GM21529 (cell line): ENCODE results near the gene CDT1.
A peak's percentile ranks its signal among the peaks of the same experiment; 100 is the strongest.

Experiments used
- ATAC-seq: cut with Tn5 transposase; IDR thresholded peaks from one replicate; pipeline ENCODE4 v1.9.1; 2021; ENCODE audit not compliant: unreplicated experiment

Gene CDT1

DNA sequence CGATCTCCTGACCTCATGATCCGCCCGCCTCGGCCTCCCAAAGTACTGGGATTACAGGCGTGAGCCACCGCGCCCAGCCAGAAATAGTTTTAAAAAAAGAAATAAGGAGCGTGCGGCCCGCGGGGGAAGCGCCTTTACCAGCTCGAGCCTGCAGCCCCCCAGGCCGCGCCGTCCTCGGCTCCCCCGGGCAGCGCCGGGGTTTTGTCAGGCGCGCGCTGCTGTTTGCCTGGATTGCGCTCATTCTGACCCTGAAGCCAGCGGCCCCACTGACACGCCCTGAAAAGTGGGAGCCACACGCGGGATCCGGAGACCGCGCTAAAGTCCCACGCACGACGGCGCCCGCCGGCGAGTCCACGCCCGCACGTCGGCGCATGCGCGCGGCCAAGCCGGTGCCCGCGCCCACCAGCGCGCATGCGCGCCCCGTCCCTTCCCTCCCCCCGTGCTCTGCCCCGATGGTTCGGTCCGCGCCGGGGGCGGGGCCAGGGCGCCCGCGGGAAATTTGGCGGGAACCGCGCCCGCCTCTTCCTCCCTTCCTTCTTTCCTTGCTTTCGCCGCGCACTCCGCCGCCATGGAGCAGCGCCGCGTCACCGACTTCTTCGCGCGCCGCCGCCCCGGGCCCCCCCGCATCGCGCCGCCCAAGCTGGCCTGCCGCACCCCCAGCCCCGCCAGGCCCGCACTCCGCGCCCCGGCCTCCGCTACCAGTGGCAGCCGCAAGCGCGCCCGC lies at the start of gene CDT1:
Gene CDT1, plus strand, starts transcription at position 526 of the 724 bp plus-strand sequence. Its CDS starts 43 bp downstream, at position 569.
- ATAC-seq = peak; percentile 39

DNA sequence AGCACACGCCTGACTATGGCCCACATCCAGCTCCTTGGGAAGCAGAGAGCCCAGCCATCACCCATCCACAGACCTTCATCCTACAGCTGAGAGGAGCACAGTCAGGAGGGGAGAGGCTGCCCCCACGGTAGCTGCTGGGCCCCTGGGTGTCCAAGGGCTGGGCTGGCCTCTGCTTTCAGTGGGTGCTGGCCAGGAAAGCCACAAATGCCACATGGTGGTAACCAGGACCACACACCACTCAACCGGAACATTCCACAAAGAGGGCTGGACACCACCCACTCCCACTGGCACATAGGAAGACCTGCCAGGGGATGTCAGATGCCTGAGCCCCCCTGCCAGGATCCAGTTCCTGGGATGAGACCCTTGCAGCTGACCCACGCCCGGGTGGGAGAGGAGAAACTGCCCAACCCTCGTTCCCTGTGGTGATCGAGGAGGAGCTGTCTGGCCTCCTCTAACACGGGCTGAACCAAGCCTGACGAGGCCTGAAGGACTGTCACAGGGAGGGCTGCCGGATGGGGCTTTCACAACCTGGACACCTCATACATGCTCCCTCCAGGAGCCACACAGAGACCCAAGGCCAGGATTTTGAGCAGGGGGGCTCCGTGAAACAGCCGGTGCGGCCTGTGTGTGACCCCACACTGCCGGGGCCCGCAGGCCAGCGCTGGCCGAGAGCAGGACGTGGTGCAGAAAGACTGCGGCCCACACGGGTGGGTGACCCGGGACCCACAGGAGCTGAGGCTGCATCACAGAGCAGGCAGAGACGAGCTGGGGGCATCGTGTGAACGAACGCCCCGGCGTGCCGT lies 49.3 kb upstream of the CDT1 start:
- ATAC-seq = no peak

DNA sequence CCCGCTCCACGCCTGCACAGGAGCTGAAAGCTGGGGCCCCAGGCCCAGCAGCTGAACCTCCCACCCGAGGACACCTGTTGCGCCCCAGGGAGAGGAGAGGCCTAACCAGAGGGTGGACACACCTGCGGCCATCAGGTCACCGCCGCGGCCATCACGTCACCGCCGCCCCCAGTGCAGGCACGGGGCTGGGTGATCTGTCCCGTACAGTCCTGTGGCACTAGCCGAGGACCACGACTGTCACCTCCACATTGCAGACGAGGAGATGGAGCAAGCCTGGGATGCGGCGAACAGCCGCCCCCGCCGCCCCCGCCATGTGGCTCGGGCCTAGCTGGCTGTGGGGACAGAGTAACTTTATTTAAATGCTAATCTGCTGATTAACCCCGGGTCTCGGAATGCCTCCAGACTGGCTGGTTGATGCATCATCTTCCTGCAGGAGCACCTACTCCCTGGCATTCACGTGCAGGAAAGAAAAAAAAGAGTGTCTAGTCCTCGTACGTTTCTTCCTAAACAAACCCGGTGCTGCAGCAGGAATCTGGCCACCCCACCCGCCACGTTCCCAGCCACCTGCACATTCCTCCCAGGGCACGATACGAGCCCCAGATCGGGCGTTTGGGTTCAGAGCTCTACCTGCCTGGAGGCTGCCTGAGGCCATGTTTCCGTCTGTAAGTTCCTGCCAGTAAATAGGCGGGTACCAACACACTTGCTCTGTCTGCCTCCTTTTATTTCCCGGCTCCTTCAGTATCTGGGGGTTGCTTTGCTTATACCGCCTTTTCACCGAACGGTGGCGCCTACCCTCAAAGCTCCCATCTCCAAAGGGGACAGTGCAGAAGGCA lies 48.5 kb upstream of the CDT1 start:
- no peak for ATAC-seq

DNA sequence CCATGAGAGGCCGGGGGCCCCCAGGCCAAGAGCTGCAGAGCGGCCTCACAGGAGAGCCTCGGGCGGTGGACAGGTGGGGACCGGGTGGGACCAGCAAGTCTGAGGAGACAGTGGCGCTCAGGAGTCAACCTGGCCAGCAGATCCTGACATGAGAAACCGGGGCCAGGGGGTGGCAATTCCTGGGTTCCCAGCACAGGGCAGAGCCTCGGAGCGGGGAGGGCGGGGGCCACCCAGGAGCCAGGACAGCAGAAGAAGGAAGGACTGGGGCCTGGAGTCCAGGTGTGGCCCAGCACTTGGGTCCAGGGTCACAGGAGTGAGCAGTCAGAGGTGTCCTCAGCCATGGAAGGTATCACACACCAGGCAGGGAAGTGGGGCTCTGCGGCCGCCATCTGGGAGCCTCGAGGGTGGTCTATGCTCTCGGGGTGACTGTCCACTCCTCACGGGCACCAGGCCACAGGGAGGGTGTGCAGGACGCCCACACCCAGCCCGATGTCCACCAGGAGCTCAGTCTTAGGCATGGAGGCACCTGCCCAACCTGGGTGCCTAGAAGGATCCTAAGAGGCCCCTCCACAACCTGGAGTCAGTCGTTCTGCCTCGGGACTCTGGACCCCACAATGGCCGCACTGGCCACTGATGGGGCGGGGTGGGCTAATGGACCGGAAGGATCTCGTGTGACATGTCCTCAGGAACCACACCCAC lies 47.7 kb upstream of the CDT1 start:
- ATAC-seq = no peak

DNA sequence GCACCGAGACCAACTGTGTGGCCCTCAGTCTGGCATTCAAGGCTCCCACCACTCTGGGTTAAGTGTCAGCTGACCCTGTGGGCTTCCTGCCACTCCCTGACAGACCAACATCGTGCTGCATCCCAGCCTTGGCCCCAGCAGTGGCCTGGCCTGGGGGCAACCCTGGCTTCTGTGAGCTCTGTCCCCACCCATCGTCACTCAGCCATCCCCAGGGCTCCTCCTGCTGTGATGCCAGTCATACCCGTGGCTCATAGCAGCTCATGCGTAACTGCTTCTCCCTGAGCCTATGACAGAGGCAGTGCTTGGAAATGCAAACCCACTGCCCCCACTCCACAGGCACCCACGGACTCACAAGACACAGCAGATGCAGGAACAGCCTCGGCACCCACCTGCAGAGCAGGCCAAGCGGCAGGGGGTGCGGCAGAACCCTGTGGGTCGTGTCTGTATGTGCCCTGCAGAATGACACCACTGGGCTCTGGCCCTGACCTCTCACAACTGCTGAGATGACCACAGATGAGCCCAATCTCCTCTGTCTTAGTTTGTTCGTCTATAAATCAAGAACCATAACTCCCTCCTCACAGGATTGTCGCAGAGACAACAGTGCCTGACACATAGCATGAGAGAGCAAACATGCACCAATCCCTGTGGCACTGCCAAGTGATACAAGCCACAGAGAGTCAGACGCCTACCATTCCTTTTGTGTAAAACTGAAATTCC lies 45.2 kb upstream of the CDT1 start:
- ATAC-seq = no peak

DNA sequence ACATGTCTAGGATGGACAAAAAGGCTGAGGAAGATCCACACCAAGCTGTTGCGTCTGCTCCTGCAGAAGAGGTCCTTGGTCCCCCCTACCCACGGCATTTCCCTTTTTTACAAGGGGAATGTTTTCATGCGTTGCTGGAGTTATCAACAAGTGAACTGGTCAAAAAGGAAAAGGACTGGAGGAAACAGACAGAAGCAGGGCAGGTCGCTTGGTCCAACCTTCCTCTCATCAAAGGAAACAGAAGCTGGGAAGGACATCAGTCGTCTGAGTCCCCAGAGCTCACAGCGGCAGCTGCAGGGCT lies 44.7 kb upstream of the CDT1 start:
- no peak for ATAC-seq

DNA sequence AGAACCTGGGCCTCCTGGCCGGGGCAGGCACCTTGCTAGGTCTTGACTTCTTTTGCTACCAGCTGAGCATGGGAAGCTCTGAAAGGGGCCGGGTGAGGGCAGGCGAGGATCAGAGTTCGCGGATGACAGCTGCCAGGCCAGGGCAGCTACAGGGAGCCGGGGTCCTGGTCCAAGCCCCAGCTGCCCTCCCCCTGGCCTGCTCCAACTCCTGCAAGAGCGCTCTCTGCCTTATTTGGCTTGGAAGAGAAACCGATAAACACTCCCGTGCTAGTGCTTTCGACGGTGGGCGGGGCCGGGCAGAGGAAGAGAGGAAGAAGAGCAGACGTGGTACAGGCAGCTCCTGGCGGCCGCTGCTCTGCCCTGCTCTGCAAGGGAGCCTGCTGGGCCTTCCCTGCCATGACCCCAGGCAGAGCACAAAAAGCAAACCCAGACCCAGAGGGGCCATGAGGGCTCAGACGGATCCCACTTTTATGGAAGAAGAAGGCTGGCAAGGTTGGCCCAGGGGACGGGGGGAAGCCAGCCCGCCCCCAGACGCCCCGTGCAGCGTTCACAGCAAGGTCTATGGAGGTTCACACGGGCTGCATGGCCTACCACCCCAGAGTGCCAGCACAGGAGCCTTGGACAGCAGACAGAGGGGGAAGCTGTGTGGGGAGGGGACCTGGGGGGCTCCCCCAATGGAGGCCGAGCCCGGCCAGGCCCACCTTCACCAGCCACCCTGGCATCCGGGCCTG lies 44.2 kb upstream of the CDT1 start:
- ATAC-seq = no peak

DNA sequence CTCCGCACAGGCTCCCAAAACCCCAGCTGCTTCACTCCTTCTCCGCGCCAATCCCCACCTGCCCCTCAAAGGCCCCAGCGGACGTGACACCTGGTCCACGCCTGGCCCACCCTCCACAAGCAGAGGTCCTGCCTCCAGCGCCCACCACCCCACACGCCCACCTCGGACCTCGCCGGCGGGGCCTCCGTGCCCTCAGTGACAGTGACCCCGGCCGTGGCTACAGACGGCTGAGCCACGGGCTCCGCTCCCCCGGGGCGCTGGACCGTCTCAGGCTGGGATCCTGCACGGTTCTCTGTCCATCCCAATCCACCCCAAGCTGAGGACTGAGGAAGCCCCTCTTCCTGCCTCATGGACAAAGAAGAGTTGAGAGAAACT lies 43.6 kb upstream of the CDT1 start:
- ATAC-seq = no peak

DNA sequence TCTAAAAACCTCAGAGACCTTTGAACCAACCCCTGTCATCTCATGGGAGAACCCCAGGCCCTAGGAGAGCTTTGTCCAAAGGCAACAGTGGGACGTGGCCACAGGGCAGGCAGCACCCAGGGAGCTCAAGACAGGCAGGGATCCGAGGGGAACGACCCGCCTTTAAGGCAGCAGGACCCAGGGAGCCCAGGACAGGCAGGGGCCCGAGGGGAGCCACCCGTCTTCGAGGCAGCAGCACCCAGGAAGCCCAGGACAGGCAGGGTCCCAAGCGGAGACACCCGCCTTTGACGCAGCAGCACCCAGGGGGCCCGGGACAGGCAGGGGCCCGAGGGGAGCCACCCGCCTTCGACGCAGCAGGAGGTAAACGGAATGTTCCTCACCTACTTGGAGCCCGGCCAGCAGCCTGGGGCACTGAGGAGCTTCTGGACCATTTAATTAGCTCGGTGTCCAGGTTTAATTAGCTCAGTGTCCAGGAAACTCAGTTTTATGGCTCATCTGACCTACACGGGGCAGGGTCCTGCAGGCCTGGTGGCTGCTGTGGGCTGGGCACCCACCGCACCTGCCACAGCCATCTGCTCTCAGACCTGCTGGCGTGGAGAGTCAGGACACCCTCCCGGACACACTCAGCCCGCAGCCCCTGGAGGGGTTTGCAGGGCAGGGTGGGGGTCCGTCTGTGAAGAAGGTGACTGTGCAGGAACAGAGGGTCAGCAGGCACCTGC lies 43.0 kb upstream of the CDT1 start:
- ATAC-seq = no peak

DNA sequence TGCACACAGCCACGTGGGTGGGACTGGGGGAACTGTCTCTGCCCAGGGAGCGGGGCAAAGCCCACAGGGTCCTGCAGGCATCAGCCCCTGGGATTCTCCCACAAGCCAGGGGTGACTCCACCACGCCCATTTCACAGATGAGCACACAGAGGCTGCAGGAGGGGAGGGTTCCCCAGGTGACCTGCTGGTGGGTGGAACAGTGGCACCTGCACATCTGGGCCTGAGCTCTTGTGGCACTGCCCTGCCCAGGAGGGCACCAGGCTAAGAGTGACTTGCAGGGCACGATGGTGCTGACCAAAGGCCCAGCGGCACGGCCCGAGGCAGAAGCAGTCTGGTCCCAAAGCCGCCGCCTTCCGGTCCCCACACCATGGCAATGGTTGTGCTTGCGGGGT lies 42.5 kb upstream of the CDT1 start:
- ATAC-seq = no peak

DNA sequence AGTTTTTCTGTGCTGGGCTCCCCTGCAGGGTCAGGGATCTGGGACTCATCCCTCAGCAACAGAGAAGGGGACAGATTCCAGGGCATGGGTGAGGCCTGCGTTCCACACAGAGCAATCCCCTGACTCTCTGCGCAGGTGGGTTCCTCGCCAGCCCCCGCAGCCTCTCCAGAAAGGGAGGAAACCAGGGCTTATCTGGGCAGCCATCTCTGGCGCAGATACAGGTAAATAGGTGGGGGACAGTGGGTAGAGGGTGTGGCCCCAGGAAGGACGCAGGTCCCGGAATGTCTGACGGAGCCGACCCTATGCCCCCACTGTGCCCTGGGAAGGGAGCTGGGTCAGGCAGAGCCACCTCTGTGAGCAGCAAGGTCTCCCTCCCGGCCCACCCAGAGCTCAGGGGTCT lies 41.8 kb upstream of the CDT1 start:
- no peak for ATAC-seq

DNA sequence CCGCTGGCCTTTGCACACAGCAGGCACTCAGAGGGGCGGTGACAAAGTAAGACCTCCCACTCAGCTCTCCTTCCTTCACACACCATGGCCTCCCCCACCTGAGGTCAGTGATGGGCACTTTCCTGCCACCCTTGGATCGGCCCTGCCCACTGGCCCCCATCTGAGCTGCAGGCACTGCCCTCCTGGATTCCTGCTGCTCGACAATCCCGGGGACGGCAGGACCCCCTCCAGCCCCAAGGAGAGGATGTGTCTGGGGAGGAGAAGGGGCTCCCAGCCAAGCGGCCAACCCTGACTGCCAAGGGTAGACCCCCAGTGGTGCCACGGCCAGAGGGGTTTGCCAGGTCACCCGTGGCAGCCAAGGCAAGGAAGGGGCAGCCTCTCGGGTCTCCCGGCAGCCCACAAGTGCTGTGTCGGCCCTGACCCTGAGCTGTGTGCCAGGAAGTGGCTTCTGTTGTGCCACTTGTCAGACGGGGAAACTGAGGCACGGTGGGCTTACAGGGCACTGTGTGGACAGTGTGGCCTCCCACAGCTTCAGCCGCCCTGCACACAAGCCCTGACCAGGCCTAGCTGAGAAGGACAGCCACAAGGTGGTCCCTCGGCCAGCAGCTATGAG lies 41.2 kb upstream of the CDT1 start:
- no peak for ATAC-seq

DNA sequence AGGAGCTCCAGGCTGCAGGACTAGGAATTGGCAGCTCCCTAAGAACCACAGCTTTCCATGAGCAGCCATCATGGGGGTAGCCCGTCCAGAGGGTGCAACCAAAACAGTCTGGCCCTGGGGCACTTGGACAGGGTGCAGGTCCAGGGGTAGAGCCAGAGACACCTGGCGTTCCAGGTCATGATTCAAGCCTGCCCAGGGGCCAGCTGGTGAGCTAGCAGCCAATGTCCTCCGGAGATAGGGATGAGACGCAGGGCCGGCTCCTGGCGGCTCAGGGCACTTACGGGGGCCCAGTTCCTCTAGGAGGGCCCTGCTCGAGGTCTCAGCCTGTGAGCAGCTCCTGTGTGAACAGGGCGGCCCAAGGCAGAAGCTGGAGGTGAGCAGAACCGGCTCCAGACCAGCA lies 40.6 kb upstream of the CDT1 start:
- no peak for ATAC-seq

DNA sequence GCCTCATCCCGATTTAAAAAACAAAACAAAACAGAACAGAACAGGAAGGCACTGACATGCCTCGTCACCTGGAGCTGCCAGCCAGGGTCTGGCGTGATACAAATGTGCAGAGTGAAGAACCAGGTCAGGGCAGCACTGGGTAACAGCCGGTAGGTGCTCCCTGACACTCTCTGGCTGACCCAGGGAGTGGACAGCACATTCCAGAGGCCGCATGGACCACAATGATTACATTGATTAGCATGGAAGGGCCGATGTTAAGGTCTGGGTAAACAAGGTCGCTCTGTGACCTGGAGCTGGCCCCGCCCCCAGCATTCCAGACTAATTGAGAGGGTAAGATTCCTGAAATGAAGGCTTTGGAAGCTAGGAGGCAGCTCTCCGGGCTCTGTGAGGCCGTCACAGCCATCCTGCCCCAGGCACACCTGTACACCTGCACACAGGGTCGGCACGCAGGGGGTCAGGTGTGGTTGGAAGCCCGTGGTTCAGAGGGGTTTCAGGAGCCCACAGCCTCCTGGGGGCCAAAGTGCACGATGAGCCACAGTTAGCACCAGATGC lies 40.0 kb upstream of the CDT1 start:
- no peak for ATAC-seq

DNA sequence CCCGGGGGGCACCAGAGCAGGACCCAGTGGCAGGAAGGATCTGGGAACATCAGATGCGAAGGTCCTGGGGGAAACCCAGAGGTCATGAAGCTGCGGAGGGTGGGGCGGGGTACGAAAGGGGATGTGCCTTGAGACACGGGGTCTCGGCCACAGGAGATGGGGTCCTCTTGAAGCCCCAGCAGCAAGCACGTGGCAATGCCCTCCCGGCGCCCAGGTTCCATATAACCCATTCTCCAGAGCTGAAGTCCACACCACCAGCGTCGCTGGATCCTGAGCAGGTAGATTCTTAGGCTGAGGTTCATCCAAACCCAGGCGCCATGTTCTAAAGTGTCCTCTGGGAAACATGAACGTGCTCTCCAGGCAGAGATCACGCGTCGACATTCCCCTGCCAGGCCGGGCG lies 39.5 kb upstream of the CDT1 start:
- ATAC-seq = no peak

DNA sequence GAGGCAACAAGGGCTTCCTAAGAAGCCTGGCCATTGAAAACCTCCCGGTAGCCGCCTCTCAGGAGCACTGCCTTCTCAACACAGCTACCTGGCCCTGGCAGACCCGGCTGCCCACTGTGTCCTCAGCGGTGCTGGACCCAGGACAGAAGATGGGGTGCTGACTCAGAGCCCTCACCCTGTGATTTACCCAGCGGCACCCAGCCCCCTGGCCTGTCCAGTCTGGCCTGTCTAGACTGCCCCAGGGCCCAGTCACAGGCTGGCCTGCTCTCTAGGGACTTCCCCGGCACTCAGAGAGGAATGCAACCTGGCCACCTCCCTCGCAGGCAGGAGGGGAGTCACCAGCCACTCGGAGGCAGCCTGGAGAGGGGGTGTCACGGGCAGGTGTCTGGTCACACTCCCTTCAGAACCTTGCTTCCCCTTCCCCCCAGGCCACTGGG lies 38.7 kb upstream of the CDT1 start:
- no peak for ATAC-seq

DNA sequence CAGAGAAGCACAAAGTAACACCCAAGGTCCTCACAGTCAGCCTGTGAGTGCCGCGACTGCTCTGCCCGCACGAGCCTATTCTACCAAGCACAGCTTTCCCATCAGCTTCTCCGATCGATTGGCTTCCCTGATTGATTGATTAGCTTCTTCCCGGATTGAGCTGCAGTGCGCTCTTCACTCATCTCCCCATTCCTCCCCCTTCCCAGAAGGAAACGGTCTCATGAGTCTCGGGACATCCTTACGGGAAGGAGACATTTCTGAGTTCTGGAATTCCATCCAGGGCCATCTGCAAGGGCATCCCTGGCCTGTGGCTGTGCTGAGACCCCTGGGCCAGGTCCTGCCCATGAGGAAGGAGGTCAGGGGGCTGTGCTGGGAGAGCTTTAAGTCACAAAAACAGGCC lies 36.6 kb upstream of the CDT1 start:
- no peak for ATAC-seq

DNA sequence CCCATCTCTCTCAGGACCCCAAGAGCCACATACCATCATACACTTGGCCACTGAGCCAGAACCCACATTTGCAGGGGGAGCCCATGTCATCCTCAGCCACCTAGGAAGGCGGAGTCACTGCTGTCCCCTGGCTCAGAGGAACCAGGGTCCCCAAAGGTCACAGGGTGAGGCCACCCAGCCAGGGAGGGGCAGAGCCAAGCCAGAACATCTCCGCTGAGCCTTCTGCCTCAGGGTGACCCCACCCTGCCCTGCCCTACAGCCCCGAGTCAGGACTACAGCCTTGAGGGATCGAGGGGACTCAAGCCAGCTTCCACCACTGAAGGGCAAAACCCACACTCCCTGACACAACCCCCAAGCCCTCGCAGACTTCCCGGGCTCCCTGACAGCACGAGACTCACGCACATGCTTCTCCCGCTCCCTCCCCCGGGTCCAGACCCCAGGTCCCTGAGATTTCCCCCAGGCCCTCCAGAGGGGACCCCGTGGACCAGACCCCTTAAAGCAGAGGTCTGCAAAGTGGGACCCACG lies 36.0 kb upstream of the CDT1 start:
- ATAC-seq = no peak
